Endothelial cell of umbilical vein (primary cell): Measurements from ENCODE around the gene SP100.

Experiments
- EZH2 ChIP-seq: IDR thresholded peaks from 2 replicates; pipeline ENCODE4 v1.6.1; 2012; ENCODE audit warnings: borderline replicate concordance, low read depth, mild to moderate bottlenecking, moderate library complexity, low read length, inconsistent platforms; ENCODE audit not compliant: severe bottlenecking
- MYC ChIP-seq: IDR thresholded peaks from one replicate; pipeline ENCODE4 v1.6.1; 2011; ENCODE audit warnings: mild to moderate bottlenecking, low read depth, low read length
- POLR2A ChIP-seq: IDR thresholded peaks from 2 replicates; pipeline ENCODE4 v1.6.1; 2012; ENCODE audit warnings: low read depth, mild to moderate bottlenecking, control low read depth, low read length
- TF ChIP-seq, protein P1 (sequence below), 2 donors: IDR thresholded peaks; 1 replicate in 1 of 2; 2 replicates in 1 of 2; pipeline ENCODE4 v1.5.1; 2011; ENCODE audit warnings: low read length in 2 of 2, mild to moderate bottlenecking in 2 of 2, moderate library complexity in 2 of 2, control low read depth in 1 of 2, inconsistent platforms in 1 of 2, low read depth in 1 of 2; ENCODE audit not compliant: insufficient read depth in 1 of 2; ENCODE audit errors: extremely low read depth in 1 of 2

DNA sequence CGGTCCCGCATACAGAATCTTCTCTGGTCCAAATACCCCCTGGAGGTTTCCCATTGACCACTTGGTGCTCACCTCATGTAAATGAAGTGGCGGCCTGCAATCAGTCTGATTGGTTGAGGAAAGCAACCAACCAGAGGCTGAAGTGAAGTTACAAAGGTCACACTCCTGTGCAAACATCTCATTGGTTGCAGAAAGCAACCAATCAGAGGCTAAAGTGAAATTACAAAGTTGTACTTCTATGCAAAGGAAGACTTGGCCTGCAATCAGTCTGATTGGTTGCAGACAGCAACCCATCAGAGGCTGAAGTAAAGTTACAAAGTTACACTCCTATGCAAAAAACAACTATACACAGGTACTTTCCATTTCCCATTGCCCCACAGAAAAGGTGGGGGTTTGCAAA is 2.5 kb upstream of the SP100 start:
- TF ChIP-seq, protein P1, sequence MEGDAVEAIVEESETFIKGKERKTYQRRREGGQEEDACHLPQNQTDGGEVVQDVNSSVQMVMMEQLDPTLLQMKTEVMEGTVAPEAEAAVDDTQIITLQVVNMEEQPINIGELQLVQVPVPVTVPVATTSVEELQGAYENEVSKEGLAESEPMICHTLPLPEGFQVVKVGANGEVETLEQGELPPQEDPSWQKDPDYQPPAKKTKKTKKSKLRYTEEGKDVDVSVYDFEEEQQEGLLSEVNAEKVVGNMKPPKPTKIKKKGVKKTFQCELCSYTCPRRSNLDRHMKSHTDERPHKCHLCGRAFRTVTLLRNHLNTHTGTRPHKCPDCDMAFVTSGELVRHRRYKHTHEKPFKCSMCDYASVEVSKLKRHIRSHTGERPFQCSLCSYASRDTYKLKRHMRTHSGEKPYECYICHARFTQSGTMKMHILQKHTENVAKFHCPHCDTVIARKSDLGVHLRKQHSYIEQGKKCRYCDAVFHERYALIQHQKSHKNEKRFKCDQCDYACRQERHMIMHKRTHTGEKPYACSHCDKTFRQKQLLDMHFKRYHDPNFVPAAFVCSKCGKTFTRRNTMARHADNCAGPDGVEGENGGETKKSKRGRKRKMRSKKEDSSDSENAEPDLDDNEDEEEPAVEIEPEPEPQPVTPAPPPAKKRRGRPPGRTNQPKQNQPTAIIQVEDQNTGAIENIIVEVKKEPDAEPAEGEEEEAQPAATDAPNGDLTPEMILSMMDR (IDR thresholded peaks at IDR 0.05; ENCODE audit: extremely low read depth in 1 of 2, insufficient read depth in 1 of 2, low read depth in 1 of 2, low read length in 2 of 2), result no peak
- TF ChIP-seq POLR2A (no peak), MYC (no peak), EZH2 (no peak)
